ENCODE measurements around the gene TUBGCP3. TPM values are rescaled to one million over a fixed set of nuclear protein-coding genes. Genes with fewer than 3 reads are reported as not detected.

Gene TUBGCP3
- total RNA-seq, 1 donor from 2014 or later = 14.0 TPM

DNA sequence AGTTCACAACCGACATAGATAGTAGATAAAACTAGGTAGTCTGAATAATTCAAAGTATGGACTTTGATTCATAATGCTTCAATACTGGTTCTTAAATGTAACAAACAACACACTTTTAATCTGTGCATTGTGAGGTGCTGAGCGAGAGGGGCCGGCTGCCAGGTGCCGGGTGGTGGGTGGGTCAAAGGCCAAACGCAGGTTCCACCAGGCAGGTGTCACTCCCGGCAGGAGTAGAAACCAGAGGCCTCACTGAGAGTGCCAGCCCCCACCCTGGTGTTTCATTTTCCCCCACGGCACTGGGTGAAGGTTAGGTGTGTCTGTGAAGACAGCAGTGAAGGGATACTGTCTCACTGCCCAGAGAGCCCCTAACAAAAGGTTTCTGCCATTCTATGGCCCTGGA, 4.2 kb upstream of the TUBGCP3 start:
- no peaks in the 10 kb centered on the region for H3K9me3 ChIP-seq (ENCODE audit: insufficient read depth, low read depth, low read length)
- TF ChIP-seq, protein P1, sequence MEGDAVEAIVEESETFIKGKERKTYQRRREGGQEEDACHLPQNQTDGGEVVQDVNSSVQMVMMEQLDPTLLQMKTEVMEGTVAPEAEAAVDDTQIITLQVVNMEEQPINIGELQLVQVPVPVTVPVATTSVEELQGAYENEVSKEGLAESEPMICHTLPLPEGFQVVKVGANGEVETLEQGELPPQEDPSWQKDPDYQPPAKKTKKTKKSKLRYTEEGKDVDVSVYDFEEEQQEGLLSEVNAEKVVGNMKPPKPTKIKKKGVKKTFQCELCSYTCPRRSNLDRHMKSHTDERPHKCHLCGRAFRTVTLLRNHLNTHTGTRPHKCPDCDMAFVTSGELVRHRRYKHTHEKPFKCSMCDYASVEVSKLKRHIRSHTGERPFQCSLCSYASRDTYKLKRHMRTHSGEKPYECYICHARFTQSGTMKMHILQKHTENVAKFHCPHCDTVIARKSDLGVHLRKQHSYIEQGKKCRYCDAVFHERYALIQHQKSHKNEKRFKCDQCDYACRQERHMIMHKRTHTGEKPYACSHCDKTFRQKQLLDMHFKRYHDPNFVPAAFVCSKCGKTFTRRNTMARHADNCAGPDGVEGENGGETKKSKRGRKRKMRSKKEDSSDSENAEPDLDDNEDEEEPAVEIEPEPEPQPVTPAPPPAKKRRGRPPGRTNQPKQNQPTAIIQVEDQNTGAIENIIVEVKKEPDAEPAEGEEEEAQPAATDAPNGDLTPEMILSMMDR (IDR thresholded peaks at IDR 0.05; ENCODE audit: insufficient read depth, low read depth, low read length) = no peak
- TF ChIP-seq EZH2 (IDR thresholded peaks at IDR 0.05; ENCODE audit: insufficient read depth, low read length) = no peak
- H3K4me3 ChIP-seq (ENCODE audit: insufficient read depth, low read depth, low read length) = no peak overlapping the region
- H2AFZ ChIP-seq (ENCODE audit: low read depth, low read length) = no peak overlapping the region
- Mint-ChIP-seq H3K4me3 (ENCODE audit: unreplicated experiment) (no peak overlapping the region), H3K36me3 (ENCODE audit: low read depth, unreplicated experiment) (no peaks in the 10 kb centered on the region), H3K9me3 (ENCODE audit: unreplicated experiment) (no peaks in the 10 kb centered on the region), H3K27ac (ENCODE audit: unreplicated experiment) (no peak overlapping the region), H3K4me1 (ENCODE audit: low read depth, unreplicated experiment) (peaks cover 8% of the 10 kb centered on the region), H3K27me3 (ENCODE audit: low read depth, unreplicated experiment) (no peaks in the 10 kb centered on the region)
- H3K9ac ChIP-seq (ENCODE audit: low read length) = no peak overlapping the region
- H3K4me1 ChIP-seq (ENCODE audit: insufficient read depth, low read length) = peaks cover 7% of the 10 kb centered on the region
- FAIRE-seq (no peak), DNase-seq (ENCODE audit: low read depth) (no peak)
- peaks cover 5% of the 10 kb centered on the region for H3K27me3 ChIP-seq (ENCODE audit: insufficient read depth, low read length)
- no peak overlapping the region for H3K4me2 ChIP-seq (ENCODE audit: low read length)
- no peak overlapping the region for H3K27ac ChIP-seq (ENCODE audit: low read depth, low read length)
- no peaks in the 10 kb centered on the region for H3K36me3 ChIP-seq (ENCODE audit: insufficient read depth, low read length)
- no peaks in the 10 kb centered on the region for H4K20me1 ChIP-seq (ENCODE audit: insufficient read depth, low read length)
- peaks cover 2% of the 10 kb centered on the region for H3K79me2 ChIP-seq (ENCODE audit: insufficient read depth, low read length)

DNA sequence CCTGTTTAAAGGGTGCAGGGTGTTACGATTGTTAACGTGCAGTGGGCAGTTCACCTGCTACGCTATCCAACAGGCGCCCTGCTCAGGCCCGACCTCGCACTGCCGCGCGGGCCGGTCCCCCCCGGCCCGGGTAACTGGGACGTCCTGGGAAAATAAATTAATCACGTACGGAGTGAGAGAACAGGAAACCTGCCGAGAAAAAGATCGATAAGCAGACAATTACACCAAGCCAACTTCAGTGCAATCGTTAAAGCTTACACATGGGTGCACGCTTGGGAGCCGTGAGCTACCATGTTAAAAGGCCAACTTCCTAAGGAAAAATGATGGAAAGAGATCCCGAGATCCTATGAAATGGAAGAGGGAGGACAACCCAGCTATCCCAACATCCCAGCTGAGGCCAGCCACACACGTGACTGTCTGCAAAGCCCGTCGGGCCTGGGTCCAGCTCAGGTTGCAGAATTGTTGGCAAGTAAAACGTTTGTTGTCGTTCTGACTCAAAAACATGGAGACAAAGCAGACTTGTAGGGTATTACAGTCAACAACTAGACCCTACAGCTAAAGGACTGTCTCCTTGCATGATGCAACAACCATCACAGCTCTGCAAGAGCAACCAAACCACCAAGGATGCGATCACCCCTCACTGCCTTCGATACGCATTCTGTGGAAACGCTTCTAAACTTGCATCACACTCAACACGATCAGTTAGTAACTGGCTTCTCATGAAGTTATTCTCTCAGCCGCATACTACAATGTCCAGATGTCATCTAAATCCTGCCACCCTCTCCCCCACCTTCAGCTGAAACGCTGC, 741 bp upstream of the TUBGCP3 start:
- TF ChIP-seq, protein P1 (IDR thresholded peaks at IDR 0.05; ENCODE audit: insufficient read depth, low read depth, low read length) = no peak
- TF ChIP-seq EZH2 (IDR thresholded peaks at IDR 0.05; ENCODE audit: insufficient read depth, low read length) = no peak
- no peaks in the 10 kb centered on the region for H3K36me3 ChIP-seq (ENCODE audit: insufficient read depth, low read length)
- Mint-ChIP-seq H3K4me1 (ENCODE audit: low read depth, unreplicated experiment) (peaks cover 5% of the 10 kb centered on the region), H3K27me3 (ENCODE audit: low read depth, unreplicated experiment) (no peaks in the 10 kb centered on the region), H3K4me3 (ENCODE audit: unreplicated experiment) (peak overlapping the region; percentile 83), H3K27ac (ENCODE audit: unreplicated experiment) (peak overlapping the region; percentile 75), H3K36me3 (ENCODE audit: low read depth, unreplicated experiment) (no peaks in the 10 kb centered on the region), H3K9me3 (ENCODE audit: unreplicated experiment) (no peaks in the 10 kb centered on the region)
- peak overlapping the region; percentile 96 for H3K9ac ChIP-seq (ENCODE audit: low read length)
- peak overlapping the region; percentile 77 for H3K4me3 ChIP-seq (ENCODE audit: insufficient read depth, low read depth, low read length)
- H3K27me3 ChIP-seq (ENCODE audit: insufficient read depth, low read length) = no peaks in the 10 kb centered on the region
- H3K4me1 ChIP-seq (ENCODE audit: insufficient read depth, low read length) = peaks cover 10% of the 10 kb centered on the region
- FAIRE-seq (no peak), DNase-seq (ENCODE audit: low read depth) (no peak)
- no peaks in the 10 kb centered on the region for H3K9me3 ChIP-seq (ENCODE audit: insufficient read depth, low read depth, low read length)
- peak overlapping the region; percentile 94 for H3K4me2 ChIP-seq (ENCODE audit: low read length)
- peak overlapping the region; percentile 93 for H3K27ac ChIP-seq (ENCODE audit: low read depth, low read length)
- peaks cover 37% of the 10 kb centered on the region for H3K79me2 ChIP-seq (ENCODE audit: insufficient read depth, low read length)
- peak overlapping the region; percentile 97 for H2AFZ ChIP-seq (ENCODE audit: low read depth, low read length)
- peaks cover 8% of the 10 kb centered on the region for H4K20me1 ChIP-seq (ENCODE audit: insufficient read depth, low read length)
